ENCODE data around the gene TFCP2L1. TPM values are rescaled to one million over a fixed set of nuclear protein-coding genes. Genes with fewer than 3 reads are reported as not detected.

Gene TFCP2L1
- total RNA-seq, 1 donor from 2014 or later: 73.0 TPM

DNA sequence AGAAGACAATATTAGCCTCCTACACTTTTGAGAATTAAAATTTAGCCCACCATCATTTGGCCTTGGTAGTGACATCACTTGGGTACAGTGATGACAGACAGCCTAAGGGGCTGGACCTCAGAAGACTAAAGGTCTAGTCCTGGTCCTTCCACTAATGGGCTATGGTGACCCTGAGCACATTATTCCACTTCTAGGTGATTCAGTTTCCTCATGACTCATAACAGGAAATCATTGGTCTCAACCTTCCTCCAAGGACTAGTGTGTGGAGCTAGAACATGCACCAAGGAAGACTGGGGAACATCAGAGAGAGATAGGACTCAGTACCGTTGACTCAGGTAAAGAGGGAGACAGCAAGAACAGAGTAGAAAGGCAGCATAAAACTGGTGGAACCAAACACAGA, 64.0 kb downstream of the TFCP2L1 start:
- no peak for DNase-seq (ENCODE audit: low spot score)

DNA sequence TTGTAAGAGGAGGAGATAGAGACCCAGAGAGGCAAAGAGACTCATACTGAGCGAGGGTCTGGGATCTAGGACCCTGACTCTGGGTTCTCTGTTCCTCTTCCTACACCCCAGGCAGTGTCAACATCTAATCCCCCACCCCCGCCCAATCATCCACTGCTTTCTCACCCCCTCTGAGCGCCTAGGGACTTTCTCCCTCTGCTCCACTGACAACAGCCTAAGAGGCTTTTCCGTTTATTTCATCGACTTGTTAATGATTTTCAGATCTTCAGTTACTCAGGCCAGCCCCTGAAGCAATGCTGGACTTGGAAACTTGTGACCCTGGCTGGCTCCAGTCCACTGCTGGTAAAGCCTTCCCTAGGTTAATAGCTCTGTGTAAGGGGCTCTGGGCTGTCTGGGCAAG, 65.1 kb downstream of the TFCP2L1 start:
- DNase-seq (ENCODE audit: low spot score): no peak

DNA sequence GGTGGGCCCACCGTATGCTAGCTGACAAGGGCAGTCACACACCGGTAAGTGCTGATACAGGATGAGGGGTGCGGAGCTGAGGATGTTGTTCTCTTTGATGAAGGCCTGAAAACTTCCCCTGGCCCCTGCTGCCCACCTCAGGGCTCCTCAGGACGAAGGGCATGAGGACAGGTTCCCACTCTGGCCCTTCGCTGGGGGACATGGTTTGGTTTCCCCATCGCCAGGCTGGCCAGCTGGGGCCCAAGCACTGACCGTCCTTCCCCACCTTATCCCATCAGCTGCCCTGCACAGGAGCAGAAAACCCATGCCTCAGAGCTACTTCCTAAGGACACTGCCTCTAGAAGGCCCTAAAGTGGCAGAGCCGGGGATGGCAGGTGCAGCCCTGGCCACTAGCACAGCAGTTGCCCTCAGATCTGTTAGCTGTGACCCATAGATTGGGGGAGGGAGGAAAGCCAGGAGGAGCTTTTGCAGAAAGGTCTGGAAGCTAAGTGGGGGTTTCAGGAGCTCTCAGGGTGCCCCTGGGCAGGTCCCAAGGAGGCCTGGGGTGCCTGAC, 66.5 kb downstream of the TFCP2L1 start:
- no peak for DNase-seq (ENCODE audit: low spot score)

DNA sequence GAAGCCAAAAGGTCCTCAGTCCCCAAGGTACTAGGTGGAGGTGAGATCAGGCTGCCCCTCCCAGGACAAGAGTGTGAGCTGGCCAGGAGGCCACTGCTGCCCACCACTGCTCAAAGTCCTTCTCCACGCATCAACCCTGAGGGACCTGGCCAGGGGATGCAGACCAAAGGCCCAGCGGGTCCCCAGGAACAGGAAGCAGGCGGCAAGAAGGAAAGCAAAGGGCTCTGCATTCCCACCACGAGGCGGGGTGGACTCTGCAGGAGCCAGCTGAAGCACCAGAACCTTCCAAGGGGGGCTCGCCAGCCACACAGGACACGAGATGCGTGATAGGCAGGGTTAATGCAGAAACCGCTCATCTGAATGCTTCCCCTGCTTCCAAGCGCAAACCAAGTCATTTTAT, 67.4 kb downstream of the TFCP2L1 start:
- DNase-seq (ENCODE audit: low spot score): no peak

DNA sequence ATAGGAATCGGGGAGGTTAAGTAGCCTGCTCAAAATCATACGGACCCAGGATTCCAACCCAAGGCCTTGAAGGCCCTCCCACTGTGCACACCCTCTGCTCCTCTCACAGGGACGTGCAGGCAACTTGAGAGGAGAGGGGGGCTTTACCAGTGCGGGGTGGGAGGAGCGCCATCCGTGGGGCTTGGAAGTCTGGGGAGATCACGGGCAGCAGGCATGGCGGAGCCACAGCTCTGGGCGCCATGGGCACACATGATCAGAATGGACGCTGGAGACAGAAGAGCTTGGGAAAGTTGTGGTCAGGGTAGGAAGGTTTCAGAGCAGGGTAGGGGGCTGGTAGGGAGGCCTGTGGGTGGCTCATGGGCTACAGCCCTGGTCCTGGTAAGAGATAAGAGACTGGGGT, 70.7 kb downstream of the TFCP2L1 start:
- DNase-seq (ENCODE audit: low spot score): no peak

DNA sequence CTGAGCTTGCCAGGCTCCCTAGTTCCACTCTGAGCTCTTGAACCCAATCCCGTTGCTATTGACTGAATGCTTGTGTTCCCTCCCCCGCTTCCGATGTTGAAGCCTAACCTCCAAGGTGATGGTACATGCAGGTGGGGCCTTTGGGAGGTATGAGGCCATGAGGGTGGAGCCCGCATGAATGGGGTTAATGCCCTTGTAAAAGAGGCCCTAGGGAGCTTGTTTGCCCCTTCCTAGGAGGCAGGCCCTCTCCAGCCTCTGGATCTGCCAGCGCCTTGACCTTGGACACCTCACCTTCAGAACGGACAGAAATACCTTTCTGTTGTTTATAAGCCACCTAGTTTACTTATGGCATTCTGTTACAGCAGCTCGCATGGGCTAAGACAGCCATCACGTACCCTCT, 71.6 kb downstream of the TFCP2L1 start:
- DNase-seq (ENCODE audit: low spot score): no peak

DNA sequence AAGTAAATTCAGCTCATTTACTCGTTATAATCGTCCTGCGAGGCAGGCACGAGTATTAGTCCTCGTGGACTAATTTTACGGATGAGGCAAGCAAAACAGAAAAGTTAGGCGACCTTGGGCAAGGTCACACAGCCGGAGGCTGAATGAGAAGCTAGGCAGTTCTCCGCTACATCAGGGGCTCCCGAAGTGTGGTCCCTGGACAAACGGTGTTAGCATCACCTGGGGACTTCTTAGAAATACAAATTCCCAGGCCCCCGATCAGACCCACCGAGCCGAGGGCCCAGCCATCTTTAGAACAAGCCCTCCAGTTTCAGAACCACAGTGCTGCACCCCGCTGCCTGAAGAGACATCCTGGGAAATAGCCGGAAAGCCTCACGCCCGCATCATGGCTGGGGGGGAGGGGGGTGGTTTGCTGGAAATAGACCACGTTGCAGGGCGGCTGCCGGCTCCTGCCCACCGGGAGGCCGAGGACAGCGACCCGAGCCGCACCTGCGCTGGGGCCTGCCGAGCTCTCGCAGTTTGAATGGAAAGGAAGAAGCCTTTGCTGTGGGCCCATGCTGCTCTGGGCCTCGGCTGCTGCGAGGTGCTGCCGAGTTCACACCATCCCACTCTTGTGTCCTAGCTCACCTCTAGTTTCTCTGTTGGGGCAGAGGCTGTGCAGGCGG, 72.2 kb downstream of the TFCP2L1 start:
- no peak for DNase-seq (ENCODE audit: low spot score)

DNA sequence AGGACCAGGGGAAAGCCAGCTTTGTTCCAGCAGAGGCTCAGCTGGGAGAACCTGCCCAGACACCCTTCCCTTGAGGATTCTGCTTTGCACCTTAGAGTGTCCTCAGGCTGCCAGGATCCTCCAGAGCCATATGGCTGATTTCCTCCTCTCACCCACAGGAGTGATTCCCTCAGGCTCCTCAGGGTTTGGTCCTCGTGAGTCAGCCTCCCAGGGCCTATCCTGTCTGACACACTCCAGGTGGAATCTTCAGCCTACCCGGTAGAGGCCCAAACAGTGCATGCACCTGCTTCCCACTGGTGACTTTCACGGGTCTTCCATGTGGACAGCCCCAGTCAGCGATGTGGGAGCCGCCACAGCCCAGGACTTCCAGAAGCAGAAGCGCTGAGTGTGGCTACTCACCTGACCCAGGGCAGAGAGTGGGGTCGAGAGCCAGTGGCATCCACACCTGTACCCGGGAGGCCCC, 73.3 kb downstream of the TFCP2L1 start:
- no peak for DNase-seq (ENCODE audit: low spot score)

DNA sequence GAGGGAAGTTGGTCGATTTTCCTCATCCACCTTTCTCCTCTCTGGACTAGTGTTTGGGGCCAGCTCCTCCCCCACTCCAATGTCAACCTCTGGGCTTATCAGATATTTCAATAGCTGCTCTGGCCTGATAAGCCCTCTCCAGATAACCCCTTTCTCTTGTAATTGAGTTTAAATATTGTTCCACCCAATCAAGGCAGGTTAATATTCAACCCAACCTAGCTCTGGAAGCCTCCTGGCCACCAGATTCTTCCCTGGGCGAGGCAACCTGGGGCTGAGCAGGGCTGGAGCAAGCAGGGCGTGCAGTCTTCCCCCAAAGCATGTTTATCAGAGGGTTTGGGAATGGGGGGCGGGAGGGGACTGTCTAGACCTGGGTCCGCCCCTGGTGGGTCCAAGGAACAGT, 73.8 kb downstream of the TFCP2L1 start:
- peak; percentile 76 for DNase-seq (ENCODE audit: low spot score)

DNA sequence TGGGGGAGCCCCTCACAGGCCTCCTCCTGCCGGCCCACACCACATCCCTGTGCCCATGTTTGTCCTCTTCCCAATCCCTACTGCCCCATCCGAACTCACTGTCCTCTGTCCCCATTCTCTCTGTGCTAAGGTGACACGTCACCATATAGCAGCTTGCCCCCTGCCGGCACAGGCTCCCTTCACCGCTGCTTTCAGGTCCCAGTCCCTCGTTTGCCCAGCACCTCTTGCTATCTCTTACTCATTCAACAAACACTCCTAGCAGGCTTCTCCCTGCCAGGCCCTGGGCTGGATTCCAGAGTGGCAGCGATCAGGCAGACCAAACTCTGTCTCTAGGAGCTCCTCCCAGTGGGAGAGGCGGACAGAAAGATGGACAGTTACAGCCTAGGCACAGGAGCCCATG, 74.3 kb downstream of the TFCP2L1 start:
- peak; percentile 78 for DNase-seq (ENCODE audit: low spot score)

DNA sequence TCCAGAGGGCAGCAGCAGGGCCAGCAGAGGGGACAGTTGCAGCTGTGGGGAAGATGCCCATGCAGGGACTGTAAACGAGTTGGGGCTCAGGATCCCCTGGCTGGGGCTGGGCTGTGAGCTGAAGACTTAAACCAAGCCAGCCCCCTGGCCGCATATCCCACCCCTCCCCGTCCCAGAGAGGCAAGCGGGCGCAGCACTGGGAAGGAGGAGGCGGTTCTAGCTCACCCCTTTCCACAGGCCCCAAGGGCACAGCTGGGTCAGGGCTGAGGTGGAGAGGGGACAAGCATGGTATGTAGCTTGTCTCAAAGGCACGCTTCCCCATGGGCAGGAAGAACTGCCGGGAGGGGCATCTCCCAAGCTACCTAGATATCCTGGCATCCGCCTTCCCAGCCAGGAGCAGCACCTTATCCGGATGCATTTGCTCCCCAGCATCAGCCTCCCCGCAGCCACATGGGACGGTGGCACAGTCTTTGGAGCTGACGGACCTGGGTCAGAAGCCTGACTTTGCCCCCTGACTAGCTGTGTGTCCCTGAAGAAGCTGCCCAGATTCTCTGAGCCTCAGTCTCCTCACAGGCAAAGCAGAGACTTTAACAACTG, 75.9 kb downstream of the TFCP2L1 start:
- DNase-seq (ENCODE audit: low spot score): no peak

DNA sequence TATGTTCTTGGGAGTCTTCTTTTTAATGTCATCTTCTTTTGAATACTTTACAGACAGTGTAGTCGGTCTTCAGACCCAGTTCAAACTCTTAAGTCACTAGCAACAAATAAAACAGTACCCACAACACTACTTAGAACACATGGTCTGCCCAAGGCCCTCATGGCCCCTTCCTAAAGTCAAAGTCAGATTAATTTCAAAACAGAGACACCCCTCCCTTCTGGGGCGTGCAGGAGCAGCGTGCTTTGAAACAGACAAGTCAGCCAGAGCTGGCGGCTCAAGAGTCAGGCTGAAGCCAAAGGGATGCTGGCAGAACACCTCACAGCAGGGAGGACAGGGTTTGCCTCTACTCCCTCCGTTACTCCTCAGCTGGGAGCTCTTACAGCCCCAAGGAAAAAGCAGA, 77.5 kb downstream of the TFCP2L1 start:
- DNase-seq (ENCODE audit: low spot score): no peak

DNA sequence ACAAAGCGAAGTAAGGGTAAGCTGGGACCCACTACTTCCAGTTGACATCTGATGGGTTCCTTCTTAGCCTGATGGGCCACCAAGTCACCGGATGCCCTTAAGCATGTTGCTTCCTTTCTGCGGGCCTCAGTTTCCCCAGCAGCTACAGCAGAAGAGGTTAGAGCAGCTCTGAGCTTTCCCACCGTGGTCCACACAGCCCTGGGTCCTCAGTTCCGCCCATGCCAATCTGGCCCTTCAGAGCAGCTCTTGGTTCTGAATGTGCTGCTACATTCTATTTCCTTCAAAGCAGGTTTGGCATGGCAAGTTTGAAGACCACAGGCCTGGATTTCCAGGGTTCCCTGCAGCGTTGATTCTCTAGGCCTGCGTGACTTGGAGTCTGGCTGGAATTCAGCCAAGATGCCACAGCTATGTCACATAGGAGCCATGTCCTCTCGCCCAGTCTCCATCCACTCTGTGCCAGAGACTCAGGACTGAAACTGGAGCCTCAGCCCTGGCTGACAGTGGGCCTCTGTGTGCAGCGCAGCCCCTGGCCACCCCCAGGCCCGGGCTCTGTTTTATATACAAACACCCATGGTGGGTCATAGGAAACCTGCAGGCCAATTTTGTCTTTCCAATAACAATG, 79.6 kb downstream of the TFCP2L1 start:
- peak; percentile 56 for DNase-seq (ENCODE audit: low spot score)

DNA sequence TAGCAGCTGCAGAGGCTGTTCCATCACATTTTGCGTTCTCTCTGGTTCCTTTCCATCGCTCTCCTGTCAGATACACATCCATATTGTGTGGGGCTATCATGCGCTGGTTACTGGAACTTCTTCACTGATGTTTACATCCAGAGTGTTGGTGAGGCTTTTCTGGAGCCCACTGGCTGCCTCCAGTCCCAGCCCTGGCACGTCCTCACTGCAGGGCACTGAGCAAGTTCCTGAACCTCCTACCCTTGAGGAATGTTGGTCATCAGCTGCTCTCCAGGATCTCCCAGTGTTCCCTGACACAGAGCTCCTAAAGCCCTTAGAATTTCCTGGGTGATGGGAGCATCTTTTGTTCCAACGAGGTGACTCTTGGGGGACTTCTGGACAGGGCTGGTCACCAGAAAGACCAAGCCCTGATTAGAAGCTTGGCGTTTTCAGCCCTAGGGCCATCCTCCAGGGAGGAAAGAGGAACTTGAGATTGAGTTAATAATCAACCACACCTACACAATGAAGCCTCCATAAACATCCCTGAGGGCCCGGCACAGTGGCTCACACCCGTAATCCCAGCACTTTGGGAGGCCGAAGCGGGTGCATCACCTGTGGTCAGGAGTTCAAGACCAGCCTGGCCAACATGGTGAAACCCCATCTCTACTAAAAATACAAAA, 81.3 kb downstream of the TFCP2L1 start:
- DNase-seq (ENCODE audit: low spot score): no peak

DNA sequence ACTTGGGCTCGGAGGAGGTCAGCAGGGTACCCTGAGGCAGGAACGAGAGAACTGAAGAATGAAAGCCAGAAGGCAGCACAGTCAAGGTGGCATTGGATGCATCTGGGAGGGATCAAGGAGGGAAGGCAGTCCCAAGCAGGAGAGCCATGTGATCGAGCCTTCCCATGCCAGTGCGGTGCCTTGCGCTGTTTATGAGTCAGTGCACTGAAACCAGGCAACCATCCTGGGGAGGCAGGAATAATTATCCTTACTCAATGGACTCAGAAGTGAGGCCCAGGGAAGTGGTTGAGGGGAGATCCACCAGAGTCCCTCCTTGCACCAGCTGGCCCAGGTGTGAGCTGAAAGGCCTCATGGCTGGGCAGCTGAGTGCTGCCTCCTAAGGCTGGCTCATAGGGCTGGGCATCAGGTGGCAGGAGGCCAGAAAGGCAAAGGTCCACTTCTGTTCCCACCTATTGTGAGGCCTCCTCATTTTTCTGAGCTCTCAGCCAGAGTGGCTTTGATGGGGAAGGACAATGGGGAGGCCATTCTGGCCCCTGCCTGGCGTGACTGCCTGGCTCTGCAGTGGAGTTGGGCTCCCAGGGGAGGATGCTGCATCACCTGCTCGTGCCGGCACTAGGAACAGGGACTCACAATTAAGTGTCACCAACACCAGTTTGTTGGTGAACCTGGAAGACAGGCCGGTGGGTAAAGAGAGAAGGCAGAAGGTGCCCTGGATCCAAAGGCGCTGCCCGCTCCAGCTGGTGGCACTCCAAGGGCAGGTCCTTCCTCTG, 82.3 kb downstream of the TFCP2L1 start:
- peak; percentile 66 for DNase-seq (ENCODE audit: low spot score)

DNA sequence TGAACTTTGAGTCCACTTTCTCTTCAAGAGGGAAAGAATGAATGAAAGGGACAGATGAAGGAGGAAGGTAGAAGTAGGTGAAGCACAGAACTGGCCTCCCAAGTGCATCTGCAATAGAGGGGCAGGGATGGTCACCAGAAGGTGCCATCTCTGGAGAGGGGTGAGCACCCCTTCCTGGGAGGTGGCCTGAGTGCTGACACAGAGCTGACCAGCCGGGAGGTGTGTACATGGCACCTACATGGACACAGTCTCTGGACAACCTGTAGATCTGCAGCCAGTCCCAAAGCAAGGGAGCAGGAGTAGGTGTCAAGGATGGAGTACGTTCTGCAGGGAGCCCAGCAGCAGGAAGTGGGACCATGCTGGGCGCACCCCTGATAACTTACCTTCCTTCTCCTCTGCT, 83.2 kb downstream of the TFCP2L1 start:
- no peak for DNase-seq (ENCODE audit: low spot score)

DNA sequence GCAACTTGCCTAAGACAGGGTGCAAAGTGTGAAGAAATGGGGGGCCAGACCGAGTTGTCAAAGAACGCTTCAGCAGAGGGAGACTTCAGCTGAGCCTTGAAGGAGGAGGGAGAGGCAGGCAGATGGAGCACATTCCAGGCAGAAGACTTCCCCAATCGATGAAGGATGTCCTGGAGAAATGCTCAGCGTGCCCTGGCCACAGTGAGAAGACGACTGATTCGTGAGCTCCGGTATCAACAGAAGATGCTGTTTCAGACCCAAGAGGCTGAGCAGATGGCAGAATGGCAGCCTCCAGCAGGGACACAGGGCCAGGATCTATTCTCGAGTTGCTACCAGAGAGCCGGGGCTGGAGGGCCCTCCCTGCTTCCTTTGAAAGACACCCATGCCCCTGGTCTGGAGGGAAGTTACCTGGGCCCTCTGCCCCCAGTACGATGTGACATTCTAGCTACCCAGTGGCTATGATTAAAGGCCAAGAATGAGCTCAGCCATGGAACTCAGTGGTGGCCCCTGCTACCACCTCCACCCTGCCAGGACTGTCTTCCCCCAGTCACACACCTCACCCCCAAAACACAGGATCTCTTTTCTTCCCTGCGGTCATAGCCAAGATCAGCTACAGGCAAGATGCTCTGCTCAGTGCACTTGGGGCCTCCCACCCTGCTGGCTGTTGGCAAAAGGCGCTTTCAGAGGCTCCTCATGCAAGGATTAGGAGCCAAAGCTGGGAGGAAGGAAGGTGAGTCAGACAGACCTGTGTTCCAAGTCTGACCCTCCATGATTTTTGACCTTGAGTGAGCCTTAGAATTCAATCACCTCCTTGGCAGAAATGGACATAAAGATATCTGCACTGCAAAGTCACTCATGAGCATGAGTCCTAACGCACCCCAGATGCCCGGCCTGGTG, 84.3 kb downstream of the TFCP2L1 start:
- no peak for DNase-seq (ENCODE audit: low spot score)

DNA sequence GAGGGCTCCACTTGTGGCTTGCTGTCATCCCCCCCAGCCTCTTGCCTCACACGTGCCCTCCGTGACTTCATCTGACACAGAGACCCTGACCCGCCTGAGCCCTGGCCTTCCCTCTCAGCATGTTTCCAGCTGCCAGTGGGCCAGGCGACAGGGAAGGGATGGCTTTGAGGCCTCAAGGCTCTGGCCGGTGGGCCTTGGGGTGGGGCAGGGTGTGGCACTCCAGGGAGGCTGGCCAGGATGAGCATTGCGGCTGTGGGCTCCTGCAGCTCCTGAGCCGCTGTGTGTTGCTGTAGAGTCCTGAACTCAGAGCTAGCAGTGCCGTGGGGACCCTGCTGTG, 85.0 kb downstream of the TFCP2L1 start:
- DNase-seq (ENCODE audit: low spot score): no peak

DNA sequence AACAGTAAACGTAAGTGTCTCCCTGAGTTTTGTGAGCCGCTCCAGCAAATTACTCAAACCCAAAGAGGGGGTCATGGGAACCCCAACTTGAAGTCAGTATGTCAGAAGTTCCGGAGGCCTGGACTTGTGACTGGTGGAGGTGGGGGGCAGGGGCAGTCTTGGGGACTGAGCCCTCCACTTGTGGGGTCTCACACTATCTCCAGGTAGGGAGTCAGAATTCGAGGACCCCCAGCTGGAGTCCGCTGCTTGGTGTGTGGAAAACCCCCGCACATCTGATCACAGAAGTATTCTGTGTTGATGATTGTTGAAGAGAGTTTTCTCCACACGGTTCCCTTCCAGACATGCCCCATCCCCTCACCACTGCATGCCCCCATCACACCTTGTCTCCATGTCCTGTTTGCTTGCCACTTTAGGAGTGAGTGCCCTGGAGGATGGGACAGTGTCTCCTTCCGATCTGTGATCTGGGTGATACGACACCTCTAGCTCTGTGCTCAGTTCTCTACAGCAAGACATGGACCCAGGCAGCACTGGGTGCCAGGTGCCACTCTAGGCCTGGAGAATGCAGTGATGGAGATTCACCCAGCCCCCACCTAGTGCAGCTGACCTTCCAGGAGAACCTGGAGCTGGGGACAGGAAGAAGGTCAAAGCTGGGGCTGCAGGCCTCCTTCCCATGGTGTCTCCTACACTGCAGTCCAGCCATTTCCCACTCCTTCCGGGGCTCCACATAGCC, 85.6 kb downstream of the TFCP2L1 start:
- no peak for DNase-seq (ENCODE audit: low spot score)

All from mucosa of gallbladder (tissue), 1 donor.